ENCODE data around the gene TMEM53.

Gene TMEM53

GRCh38 chr1:44695671-44696070, 21.4 kb upstream of the TMEM53 start:
- Histone ChIP-seq H3K27me3 (ENCODE audit: insufficient read depth, low read depth, severe bottlenecking) (no peaks in the 10 kb centered on the region), H3K27ac (no peak overlapping the region), H3K4me3 (ENCODE audit: low read depth, low read length) (no peak overlapping the region), H3K36me3 (no peaks in the 10 kb centered on the region), H3K9me3 (ENCODE audit: severe bottlenecking) (no peaks in the 10 kb centered on the region)
- no peak for DNase-seq
- no peak for TF ChIP-seq CTCF (IDR thresholded peaks at IDR 0.05; ENCODE audit: low read depth, low read length)

GRCh38 chr1:44694863-44695478, 20.7 kb upstream of the TMEM53 start:
- no peaks in the 10 kb centered on the region for H3K27me3 ChIP-seq (ENCODE audit: insufficient read depth, low read depth, severe bottlenecking)
- no peaks in the 10 kb centered on the region for H3K36me3 ChIP-seq
- no peak overlapping the region for H3K27ac ChIP-seq
- DNase-seq = no peak
- no peak for TF ChIP-seq CTCF (IDR thresholded peaks at IDR 0.05; ENCODE audit: low read depth, low read length)
- H3K9me3 ChIP-seq (ENCODE audit: severe bottlenecking) = no peaks in the 10 kb centered on the region
- no peak overlapping the region for H3K4me3 ChIP-seq (ENCODE audit: low read depth, low read length)

GRCh38 chr1:44693900-44694299, 19.6 kb upstream of the TMEM53 start:
- H3K36me3 ChIP-seq = no peaks in the 10 kb centered on the region
- H3K9me3 ChIP-seq (ENCODE audit: severe bottlenecking) = no peaks in the 10 kb centered on the region
- no peaks in the 10 kb centered on the region for H3K27me3 ChIP-seq (ENCODE audit: insufficient read depth, low read depth, severe bottlenecking)
- no peak for DNase-seq
- no peak overlapping the region for H3K4me3 ChIP-seq (ENCODE audit: low read depth, low read length)
- TF ChIP-seq CTCF (IDR thresholded peaks at IDR 0.05; ENCODE audit: low read depth, low read length) = no peak
- H3K27ac ChIP-seq = no peak overlapping the region

GRCh38 chr1:44693159-44693558, 18.9 kb upstream of the TMEM53 start:
- Histone ChIP-seq H3K27me3 (ENCODE audit: insufficient read depth, low read depth, severe bottlenecking) (no peaks in the 10 kb centered on the region), H3K9me3 (ENCODE audit: severe bottlenecking) (no peaks in the 10 kb centered on the region), H3K4me3 (ENCODE audit: low read depth, low read length) (no peak overlapping the region), H3K36me3 (no peaks in the 10 kb centered on the region), H3K27ac (no peak overlapping the region)
- TF ChIP-seq CTCF (IDR thresholded peaks at IDR 0.05; ENCODE audit: low read depth, low read length) = no peak
- no peak for DNase-seq

- Histone ChIP-seq H3K4me3 (ENCODE audit: low read depth, low read length) (no peak overlapping the region), H3K27me3 (ENCODE audit: insufficient read depth, low read depth, severe bottlenecking) (no peaks in the 10 kb centered on the region), H3K27ac (no peak overlapping the region), H3K9me3 (ENCODE audit: severe bottlenecking) (no peaks in the 10 kb centered on the region), H3K36me3 (no peaks in the 10 kb centered on the region)
- no peak for TF ChIP-seq CTCF (IDR thresholded peaks at IDR 0.05; ENCODE audit: low read depth, low read length)
- no peak for DNase-seq
Observed at GRCh38 chr1:44689447-44689765, 15.1 kb upstream of the TMEM53 start.

GRCh38 chr1:44688760-44689446, 14.6 kb upstream of the TMEM53 start:
- DNase-seq = no peak
- Histone ChIP-seq H3K4me3 (ENCODE audit: low read depth, low read length) (no peak overlapping the region), H3K36me3 (no peaks in the 10 kb centered on the region), H3K27ac (no peak overlapping the region), H3K27me3 (ENCODE audit: insufficient read depth, low read depth, severe bottlenecking) (no peaks in the 10 kb centered on the region), H3K9me3 (ENCODE audit: severe bottlenecking) (no peaks in the 10 kb centered on the region)
- TF ChIP-seq CTCF (IDR thresholded peaks at IDR 0.05; ENCODE audit: low read depth, low read length) = no peak

Measured in WERI-Rb-1 (cell line).